NCI-H446 treated with DMSO at 0.1 percent for 48 hours (cell line): ENCODE measurements around the gene RPIA.
"Not testable (repeated sequence)": the region's sequence is repeated elsewhere in the genome, so short reads cannot be mapped to it uniquely, and the experiment has no call there.

Experiments
- DNase-seq: peaks from one replicate; lab custom pipeline; 2025; lab: John Stamatoyannopoulos, UW

Gene RPIA

DNA sequence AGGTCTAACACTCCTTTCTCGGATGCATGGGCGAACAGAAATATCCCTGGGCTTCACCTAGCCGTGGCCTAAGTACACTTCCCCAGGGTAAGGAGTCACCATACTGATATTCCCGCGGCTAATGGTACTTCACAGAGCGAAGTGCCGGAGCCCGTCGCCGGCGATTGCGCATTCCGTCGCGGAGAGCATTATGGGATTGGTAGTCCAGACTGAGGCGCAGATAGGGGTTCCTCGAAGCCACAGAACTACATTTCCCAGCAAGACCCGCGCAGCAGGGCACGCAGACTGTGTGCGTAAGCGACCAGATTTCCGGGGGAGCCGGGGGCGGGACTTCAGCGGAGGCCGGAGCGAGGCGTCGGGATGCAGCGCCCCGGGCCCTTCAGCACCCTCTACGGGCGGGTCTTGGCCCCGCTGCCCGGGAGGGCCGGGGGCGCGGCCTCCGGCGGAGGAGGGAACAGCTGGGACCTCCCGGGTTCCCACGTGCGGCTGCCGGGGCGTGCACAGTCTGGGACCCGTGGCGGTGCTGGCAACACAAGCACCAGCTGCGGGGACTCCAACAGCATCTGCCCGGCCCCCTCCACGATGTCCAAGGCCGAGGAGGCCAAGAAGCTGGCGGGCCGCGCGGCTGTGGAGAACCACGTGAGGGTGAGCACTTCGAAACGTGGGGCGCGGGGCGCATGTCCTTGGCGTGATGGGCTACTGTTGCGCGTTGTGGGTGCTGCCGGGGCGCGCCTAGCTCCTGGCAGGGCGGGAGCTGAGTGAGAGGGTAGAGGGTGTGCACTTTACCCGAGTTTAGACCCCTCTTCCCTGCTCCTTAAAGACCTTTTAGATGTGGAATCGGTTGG lies at the start of gene RPIA:
Gene RPIA, plus strand, starts transcription at position 335 of the 845 bp plus-strand sequence. Its CDS starts 26 bp downstream, at position 361.
- DNase-seq, result peak; percentile 97

DNA sequence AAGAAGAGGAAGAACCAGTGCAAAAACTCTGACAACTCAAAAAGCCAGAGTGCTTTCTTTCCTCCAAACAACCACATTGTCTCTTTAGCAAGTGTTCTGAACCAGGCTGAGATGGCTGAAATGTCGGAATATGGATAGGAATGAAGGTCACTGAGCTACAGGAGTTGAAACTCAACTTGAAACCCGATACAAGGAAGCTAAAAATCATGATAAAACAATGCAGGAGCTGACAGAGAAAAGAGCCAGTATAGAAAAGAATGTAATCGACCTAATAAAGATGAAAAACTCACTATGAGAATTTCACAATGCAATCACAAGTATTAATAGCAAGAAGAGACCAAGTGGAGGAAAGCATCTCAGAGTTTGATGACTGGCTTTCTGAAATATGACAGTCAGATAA lies 49.2 kb upstream of the RPIA start:
- no peak for DNase-seq

DNA sequence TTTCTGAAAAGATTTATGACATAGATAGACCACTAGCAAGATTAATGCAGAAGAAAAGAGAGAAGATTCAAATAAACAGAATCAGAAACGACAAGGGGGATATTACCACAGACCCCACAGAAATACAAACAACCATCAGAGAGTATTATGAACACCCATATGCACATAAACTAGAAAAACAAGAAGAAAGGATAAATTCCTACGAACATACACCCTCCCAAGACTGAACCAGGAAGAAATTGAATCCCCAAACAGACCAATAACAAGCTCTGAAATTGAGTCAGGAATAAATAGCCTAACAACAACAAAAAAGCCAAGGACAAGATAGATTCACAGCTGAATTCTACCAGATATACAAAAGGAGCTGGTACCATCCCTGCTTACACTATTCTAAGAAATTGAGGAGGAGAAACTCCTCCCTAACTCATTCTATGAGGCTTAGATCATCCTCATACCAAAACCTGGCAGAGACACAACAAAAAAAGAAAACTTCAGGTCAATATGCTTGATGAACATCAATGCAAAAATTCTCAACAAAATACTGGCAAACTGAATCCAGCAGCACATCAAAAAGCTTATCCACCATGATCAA lies 46.1 kb upstream of the RPIA start:
- not testable (repeated sequence) for DNase-seq

DNA sequence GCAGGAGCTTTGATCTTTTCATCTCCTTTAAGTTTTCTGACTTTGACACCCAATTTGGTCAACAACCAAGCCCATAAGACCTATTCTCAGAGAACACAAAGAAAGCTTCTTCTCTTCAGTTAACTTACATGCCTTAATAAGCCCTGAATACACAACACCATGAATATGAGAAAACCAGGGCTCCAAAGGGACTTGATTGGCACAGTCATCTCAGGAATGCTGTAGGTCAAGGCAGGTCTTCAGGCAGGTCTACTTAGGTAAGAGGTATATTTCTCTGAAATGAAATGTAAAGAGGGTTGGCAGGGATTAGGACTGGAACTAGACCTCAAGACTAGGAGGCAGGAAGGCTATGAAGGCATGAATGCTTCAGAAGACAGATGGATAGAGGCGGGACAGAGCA lies 39.8 kb upstream of the RPIA start:
- DNase-seq, result no peak

GRCh38 chr2:88654714-88655113 lies 36.8 kb upstream of the RPIA start:
- DNase-seq, result no peak

DNA sequence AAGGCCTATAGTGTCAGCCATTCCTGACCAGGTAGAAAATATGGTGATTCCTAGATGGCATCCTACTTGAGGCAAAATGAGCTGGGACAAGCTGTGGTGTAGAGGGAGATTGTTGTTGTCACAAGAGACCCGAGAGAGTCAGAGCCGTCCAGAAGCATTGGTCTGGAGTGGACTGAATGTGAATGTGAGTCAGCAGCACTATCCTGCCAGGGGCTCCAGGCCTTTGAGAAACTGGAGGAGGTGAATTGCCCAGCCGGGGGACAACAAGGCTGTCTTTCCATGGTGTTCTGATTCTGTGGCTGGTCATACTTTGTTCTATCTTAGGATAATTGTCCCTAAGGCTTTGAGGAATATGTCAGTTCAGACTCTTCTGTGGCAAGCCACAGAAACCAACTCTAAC lies 34.8 kb upstream of the RPIA start:
- DNase-seq, result no peak

DNA sequence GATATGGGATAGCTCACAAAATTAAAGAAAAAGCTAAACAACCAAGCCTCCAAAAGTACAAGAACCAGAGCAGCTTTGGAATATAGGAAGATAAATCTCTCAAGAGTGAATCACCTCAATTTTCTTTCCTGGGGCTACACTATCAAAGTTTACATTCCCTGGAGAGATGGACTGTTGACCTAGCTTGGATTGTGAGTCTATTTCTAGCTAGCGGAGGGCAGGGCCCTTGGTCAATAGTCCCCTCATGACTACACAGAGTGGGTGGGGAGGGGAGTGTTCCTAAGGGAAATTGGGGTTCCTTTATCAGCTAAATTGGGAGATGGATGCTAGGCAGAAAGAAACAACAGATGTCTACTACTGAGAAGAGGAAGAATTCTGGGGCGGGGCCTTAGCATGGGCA lies 34.3 kb upstream of the RPIA start:
- no peak for DNase-seq

- DNase-seq, result peak; percentile 4
These were observed 33.1 kb upstream of the RPIA start for GRCh38 chr2:88658326-88658725.

DNA sequence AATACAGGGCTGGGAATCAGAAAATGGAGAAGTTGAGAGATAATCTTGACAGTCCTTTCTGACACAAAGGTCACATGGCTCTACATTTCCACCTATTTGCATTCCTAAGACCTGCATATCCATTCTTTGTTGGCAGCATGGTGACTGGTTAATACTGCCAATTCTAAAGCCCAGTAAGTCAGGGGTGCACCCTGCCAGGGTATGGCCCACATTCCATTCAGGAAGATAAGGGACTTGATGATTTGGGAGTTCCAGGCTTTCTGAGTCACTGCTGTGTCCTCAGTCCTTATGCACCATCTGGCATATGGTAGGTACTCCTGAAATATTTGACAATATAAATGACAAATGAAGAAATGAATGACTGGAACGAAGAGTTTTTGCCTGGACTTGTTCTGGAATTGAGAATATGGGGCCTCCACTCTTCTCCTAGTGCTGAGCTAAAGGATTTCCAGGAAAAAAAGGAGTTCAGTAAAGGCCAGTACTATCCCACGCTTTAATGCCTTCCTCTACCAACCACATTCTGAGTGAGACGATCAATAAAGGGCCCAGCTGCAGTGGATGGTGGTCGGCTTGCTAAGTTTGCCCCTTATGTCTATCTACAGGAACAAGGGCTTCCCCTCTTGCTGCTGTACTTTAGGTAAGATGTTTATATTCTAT lies 32.5 kb upstream of the RPIA start:
- DNase-seq, result no peak

DNA sequence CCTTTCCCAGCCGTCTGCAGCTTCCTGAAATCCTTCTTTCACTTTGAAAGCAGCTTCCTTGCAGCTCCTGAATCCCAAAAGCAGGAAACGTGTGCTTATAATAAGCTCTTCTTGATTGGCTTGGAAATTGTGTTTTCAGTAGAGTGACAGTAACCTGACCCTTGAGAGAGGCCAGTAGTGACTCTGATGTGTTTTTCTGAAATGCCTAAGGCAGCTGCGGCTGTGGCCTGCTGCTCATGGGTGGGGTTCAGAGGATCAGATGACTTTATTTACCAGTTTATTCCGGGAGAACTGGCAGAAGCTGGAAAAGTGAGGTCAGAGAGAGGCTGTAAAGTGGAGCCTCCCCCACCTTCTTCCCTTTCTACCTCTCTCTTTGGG lies 31.9 kb upstream of the RPIA start:
- DNase-seq, result no peak

DNA sequence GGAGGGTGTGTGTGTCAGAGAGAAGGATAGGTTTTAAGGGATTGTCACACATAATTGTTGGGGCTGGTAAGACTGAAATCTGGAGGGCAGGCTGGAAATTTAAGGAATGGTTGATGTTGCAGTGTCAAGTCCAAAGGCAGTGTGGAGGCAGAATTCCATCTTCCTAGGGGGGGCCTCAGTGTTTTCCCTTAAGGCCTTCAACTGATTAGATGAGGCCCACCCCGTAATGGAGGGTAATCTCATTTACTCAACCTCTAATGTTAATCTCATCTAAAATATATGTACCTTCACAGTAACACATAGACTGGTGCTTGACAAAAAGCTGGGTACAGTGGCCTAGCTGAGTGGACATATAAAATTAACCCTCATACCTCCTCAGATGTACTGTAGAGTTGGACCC lies 30.9 kb upstream of the RPIA start:
- DNase-seq, result no peak

DNA sequence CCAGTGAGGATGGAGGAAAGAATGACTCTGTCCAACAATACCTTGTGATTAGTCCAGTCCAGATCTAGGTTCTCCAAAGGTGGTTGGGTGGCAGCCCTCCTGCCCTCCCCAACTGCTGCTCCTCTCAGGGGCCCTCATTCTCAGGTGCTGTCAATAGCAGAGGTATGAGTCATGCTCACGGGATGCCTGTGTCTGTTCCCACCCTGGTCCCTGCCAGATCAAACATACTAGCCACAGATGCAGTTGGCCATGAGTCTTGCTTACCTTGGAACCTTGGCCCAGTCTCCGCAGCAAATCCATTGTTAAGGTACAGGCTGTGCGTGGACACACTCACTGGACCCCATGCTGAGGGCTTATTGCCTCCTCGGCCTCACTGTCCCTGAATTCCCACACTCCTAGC lies 24.9 kb upstream of the RPIA start:
- DNase-seq, result no peak

- DNase-seq, result no peak
These were observed 24.3 kb upstream of the RPIA start for GRCh38 chr2:88667219-88667618.

- no peak for DNase-seq
These were observed 22.6 kb upstream of the RPIA start for GRCh38 chr2:88668862-88669261.

DNA sequence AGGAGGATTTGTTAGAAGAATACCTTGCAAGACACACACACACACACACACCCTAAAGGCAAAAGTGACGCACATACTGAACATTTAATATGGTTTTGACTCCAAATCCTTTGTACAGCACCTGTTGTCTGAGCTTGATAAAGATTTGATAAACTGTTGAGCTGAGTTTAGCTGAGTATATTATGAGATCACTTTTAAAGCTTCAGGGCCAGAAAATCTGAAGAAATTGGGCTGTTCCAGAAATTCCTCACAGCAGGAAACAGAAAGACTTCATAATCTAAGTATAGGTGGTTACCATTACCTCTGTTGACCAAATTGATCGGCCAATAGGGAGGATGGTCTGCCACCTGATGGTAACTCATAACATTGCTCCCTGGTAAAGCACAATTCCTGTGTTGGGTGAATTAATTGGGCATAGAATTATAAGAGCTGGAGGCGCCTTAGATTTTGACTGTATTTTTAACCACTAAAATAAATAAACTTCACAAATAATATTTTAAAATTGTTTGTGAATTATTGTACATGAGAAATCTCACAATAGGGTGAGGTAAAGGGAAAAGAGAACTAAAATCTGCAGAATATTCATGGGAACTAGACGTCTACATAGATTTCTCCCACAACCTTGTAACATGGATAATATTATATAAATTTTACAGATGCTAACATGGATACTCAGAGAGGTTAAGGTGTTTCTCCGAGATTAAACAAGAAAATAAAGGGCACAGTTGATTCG lies 21.8 kb upstream of the RPIA start:
- peak; percentile 10 for DNase-seq

GRCh38 chr2:88671786-88672427 lies 19.6 kb upstream of the RPIA start:
- DNase-seq, result peak; percentile 41

- no peak for DNase-seq
These were observed 18.1 kb upstream of the RPIA start for GRCh38 chr2:88673363-88673762.

DNA sequence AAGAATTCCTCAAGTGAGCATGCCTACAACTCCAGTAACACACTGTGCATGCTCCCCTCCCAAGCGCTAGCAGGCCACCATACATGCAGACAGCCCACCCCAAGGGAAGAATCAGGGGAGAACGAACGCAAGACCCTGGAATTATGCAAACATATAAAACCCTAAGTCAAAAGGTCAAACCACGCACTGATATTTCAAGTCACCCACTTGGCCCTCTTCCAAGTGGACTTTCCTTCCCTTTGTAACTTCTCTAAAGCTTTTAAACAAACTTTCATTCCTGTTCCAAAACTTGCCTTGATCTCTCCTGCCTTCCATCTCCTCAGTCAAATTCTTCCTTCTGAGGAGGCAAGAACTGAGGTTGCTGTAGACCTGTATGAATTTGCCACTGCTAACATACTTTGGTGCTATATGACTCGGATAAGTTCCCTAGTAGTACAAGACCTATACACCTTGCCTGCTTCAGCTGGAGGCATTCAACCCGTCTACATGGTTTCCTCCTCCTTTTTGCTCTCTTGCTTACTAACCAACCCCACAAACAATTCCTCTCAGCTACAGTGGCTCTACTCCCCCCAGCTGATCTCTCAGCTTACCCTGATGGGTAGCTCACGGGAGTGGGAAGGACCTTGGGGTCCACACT lies 11.1 kb upstream of the RPIA start:
- no peak for DNase-seq

DNA sequence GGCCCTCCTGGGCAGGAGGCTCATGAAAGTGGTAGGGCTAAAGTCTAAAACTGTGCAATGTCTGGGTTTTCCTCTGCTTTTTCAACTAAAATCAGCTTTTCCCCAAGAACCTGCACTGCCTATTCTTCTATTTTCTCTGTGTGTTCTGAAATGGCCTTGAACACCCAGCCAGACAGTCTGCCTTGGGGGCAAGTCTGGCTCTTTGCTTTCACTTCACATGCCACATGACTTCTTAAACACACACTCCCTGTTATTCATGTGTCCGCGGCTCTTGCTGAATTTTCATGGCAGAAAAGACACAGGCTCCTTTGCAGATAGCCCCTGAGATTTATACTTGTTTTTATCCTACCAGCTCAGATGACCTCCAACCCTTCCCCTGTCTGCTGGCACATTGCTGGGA lies 10.6 kb upstream of the RPIA start:
- no peak for DNase-seq

DNA sequence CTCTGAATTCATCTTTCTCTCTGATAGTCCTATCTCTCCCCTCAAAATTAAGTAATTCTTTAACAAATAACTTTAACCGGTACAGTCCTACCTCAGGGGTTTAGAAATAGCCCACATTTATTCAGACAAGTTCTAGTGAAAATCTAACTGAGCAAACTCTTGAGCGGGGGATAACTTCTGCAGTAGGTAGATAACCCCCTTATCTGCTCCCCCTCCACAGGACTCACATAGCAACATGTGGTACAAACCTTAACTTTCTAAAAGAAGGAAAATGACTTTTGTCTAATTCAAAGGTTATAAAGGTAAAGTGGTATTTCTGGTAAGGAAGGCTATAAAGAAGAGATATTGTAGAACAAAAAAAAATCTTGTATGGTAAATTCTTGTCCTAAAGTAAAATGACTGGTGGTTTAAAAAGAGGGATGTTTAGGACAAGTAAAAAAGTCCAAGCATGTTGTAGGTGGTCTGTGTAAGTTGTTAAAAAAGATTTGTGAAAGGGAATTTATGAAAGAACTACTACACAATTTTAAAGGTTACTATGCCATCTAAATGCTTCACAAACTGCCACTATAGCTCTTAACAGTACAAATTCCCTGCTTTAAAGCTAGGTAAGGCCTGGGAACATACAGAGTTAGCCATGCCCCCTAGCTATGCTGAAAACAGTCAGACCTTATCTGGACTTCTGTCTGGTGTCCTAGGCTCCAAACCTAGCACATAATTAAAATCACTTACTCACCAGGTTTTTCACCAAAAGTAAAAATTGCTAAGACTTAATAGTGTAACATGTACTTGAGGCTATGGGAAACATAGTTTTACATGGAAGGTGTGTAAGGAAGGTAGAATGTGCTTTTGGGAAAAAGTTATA lies 8.1 kb upstream of the RPIA start:
- no peak for DNase-seq

- no peak for DNase-seq
These were observed 7.0 kb upstream of the RPIA start for GRCh38 chr2:88684519-88684918.
